ENCODE measurements around the gene LEPROT.

DNA sequence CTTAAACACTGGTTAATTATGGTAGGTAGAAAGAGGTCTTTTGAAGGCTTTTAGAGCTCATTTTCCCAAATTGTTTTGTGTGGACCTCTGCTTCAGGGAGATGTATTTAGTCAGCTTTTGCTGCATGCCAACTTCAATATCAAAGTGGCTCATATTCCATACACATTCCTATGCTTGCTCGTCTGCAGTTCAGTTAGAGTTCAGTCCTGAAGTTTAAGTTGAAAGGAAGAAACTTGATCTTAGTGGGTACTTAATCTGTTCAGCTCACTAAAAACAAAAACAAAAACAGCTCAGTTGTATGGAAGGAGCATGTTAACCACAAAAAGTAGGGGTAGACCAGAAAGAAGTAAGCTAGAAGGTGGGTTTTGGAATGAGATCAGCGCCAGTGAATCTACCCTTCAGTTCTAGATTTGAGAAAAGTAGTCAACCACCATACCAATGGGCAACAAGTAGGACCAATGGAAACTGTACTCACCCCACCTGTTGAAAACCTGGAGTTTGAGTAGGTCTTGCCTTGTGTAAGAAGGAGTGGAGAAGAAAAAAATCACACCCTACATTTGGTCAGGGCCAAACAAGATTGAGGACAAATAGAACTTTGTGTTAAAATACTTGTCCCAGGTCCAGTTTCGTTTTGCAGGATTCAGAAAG lies 58.0 kb downstream of the LEPROT start:
- TF ChIP-seq, protein P1, sequence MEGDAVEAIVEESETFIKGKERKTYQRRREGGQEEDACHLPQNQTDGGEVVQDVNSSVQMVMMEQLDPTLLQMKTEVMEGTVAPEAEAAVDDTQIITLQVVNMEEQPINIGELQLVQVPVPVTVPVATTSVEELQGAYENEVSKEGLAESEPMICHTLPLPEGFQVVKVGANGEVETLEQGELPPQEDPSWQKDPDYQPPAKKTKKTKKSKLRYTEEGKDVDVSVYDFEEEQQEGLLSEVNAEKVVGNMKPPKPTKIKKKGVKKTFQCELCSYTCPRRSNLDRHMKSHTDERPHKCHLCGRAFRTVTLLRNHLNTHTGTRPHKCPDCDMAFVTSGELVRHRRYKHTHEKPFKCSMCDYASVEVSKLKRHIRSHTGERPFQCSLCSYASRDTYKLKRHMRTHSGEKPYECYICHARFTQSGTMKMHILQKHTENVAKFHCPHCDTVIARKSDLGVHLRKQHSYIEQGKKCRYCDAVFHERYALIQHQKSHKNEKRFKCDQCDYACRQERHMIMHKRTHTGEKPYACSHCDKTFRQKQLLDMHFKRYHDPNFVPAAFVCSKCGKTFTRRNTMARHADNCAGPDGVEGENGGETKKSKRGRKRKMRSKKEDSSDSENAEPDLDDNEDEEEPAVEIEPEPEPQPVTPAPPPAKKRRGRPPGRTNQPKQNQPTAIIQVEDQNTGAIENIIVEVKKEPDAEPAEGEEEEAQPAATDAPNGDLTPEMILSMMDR (IDR thresholded peaks at IDR 0.05 in 2 of 3, conservative IDR thresholded peaks at IDR 0.05 in 1 of 3; ENCODE audit: control insufficient read depth in 2 of 3, extremely low read depth in 1 of 3, insufficient read depth in 1 of 3, low read depth in 3 of 3, low read length in 3 of 3), result no peak
- TF ChIP-seq EP300 (IDR thresholded peaks at IDR 0.05; ENCODE audit: borderline replicate concordance in 1 of 2, control insufficient read depth in 1 of 2, low read depth in 2 of 2, low read length in 2 of 2) (no peak), POLR2AphosphoS5 (IDR thresholded peaks at IDR 0.05; ENCODE audit: low read length) (no peak)
